NCI-H2227 (cell line): ENCODE results near the gene OSMR.
"Not testable (repeated sequence)": the region's sequence is repeated elsewhere in the genome, so short reads cannot be mapped to it uniquely, and the experiment has no call there.

Experiments
- DNase-seq: peaks from one replicate; lab custom pipeline; 2025; ENCODE audit not compliant: unreplicated experiment; lab: John Stamatoyannopoulos, UW

Gene OSMR

GRCh38 chr5:38830521-38831051, 15.2 kb upstream of the OSMR start:
- no peak for DNase-seq

GRCh38 chr5:38831117-38831516, 14.7 kb upstream of the OSMR start:
- DNase-seq: no peak

- peak; percentile 40 for DNase-seq
Observed at GRCh38 chr5:38831909-38832308, 13.9 kb upstream of the OSMR start.

GRCh38 chr5:38832810-38833209, 13.0 kb upstream of the OSMR start:
- no peak for DNase-seq

- no peak for DNase-seq
Observed at GRCh38 chr5:38835887-38836286, 9.9 kb upstream of the OSMR start.

GRCh38 chr5:38837416-38837815, 8.4 kb upstream of the OSMR start:
- DNase-seq: no peak

- DNase-seq: no peak
Observed at GRCh38 chr5:38837932-38838331, 7.9 kb upstream of the OSMR start.

GRCh38 chr5:38843665-38844064, 2.1 kb upstream of the OSMR start:
- DNase-seq: no peak

GRCh38 chr5:38846379-38847011, 683 bp downstream of the OSMR start:
- no peak for DNase-seq

GRCh38 chr5:38847559-38848347, 1.9 kb downstream of the OSMR start:
- DNase-seq: no peak

- no peak for DNase-seq
Observed at GRCh38 chr5:38848637-38849036, 2.8 kb downstream of the OSMR start.

GRCh38 chr5:38851640-38852039, 5.8 kb downstream of the OSMR start:
- not testable (repeated sequence) for DNase-seq

- DNase-seq: no peak
Observed at GRCh38 chr5:38853753-38854470, 8.1 kb downstream of the OSMR start.

- DNase-seq: no peak
Observed at GRCh38 chr5:38854907-38855306, 9.1 kb downstream of the OSMR start.

GRCh38 chr5:38856660-38857059, 10.8 kb downstream of the OSMR start:
- DNase-seq: no peak

GRCh38 chr5:38858839-38859238, 13.0 kb downstream of the OSMR start:
- no peak for DNase-seq

GRCh38 chr5:38861986-38862770, 16.4 kb downstream of the OSMR start:
- DNase-seq: not testable (repeated sequence)

GRCh38 chr5:38866362-38867031, 20.7 kb downstream of the OSMR start:
- DNase-seq: no peak

- DNase-seq: no peak
Observed at GRCh38 chr5:38867032-38867398, 21.2 kb downstream of the OSMR start.

- DNase-seq: no peak
Observed at GRCh38 chr5:38867416-38867815, 21.6 kb downstream of the OSMR start.
